K562 (cell line): Measurements from ENCODE around the gene CLSTN2. TPM values are rescaled to one million over a fixed set of nuclear protein-coding genes. Genes with fewer than 3 reads are reported as not detected.

ENCODE experiments used
- ATAC-seq: fragments of 200-7000 bp; cut with Tn5 transposase; 3 replicates; pipeline ENCODE4 v1.9.1; 2020; ENCODE audit warnings: moderate library complexity
- BruUV-seq: library from RNA; stranded (reverse); fragments of 400-500 nt; replicated peaks from 2 replicates; lab custom pipeline; 2021; lab: Mats Ljungman, UMichigan
- CTCF ChIA-PET: fragments of 300-600 bp; formaldehyde crosslinking; extraction: SDS; loops from one replicate; lab custom pipeline; 2021; ENCODE audit warnings: low intra/inter-chr PET ratio; lab: Yijun Ruan, JAX
- POLR2A ChIA-PET: fragments of 300-600, 350-650 bp; sonication (Branson Sonifier 250); formaldehyde crosslinking; extraction: SDS; loops from one replicate; lab custom pipeline; 2021; ENCODE audit warnings: antibody characterized with exemption, inconsistent platforms; lab: Yijun Ruan, JAX
- DNase-seq, 4 experiments: peaks; one replicate each; pipeline versions ENCODE4 v3.0.0 to v3.0.0-alpha.2; 2011 to 2018; ENCODE audit warnings: low spot score in 3 of 4, mixed read lengths in 3 of 4; ENCODE audit errors: extremely low read depth in 1 of 4
- FAIRE-seq: peaks from 2 replicates; lab custom pipeline; 2011; peaks lifted over from hg19 to GRCh38; lab: Jason Lieb, UNC
- H2AFZ ChIP-seq: 2 replicates; pipeline ENCODE4 v1.6.0; 2011; ENCODE audit warnings: low read depth, low read length, control low read depth, inconsistent platforms
- H3K27ac ChIP-seq: fragments of 200-600 bp; 3 replicates; pipeline ENCODE4 v1.8.0; 2011; ENCODE audit warnings: low read depth, mild to moderate bottlenecking, control low read depth, inconsistent platforms, low read length, moderate library complexity, mixed read lengths; ENCODE audit errors: extremely low read depth
- H3K27me3 ChIP-seq, 2 experiments: fragments of 300-600 bp in 1 of 2; 2 replicates in 1 of 2; 3 replicates in 1 of 2; pipeline versions ENCODE4 v1.6.0 to v1.8.0; 2011; ENCODE audit warnings: inconsistent platforms in 2 of 2, low read length in 2 of 2, mild to moderate bottlenecking in 1 of 2, mixed read lengths in 1 of 2, moderate library complexity in 1 of 2; ENCODE audit not compliant: control insufficient read depth in 2 of 2, insufficient read depth in 2 of 2
- H3K36me3 ChIP-seq: fragments of 300-600 bp; 3 replicates; pipeline ENCODE4 v1.8.0; 2011; ENCODE audit warnings: mild to moderate bottlenecking, low read length, inconsistent platforms; ENCODE audit not compliant: control insufficient read depth, insufficient read depth
- H3K4me1 ChIP-seq, 2 experiments: fragments of 200-600 bp in 1 of 2; replicated peaks in 1 of 2; 2 replicates in 1 of 2; 3 replicates in 1 of 2; pipeline versions ENCODE4 v1.5.1 to v1.8.0; 2011; ENCODE audit warnings: inconsistent platforms in 2 of 2, low read length in 2 of 2, mild to moderate bottlenecking in 1 of 2, mixed read lengths in 1 of 2, moderate library complexity in 1 of 2; ENCODE audit not compliant: control insufficient read depth in 2 of 2, insufficient read depth in 2 of 2
- H3K4me2 ChIP-seq: 2 replicates; pipeline ENCODE4 v1.6.1; 2011; ENCODE audit warnings: low read length, control low read depth, inconsistent platforms, mixed read lengths; ENCODE audit not compliant: insufficient read depth
- H3K4me3 ChIP-seq: fragments of 200-600 bp; sonication (generic), shearing (Covaris generic); 2 replicates; pipeline ENCODE4 v1.5.1; 2016; ENCODE audit warnings: control low read depth, inconsistent platforms
- H3K79me2 ChIP-seq: fragments of 200-600 bp; 3 replicates; pipeline ENCODE4 v1.8.0; 2011; ENCODE audit warnings: low read length, inconsistent platforms; ENCODE audit not compliant: control insufficient read depth, insufficient read depth
- H3K9ac ChIP-seq, 2 experiments: 2 replicates each; pipeline versions ENCODE4 v1.6.0 to v1.6.1; 2011; ENCODE audit warnings: low read depth in 2 of 2, low read length in 2 of 2, control low read depth in 1 of 2, inconsistent platforms in 1 of 2, mild to moderate bottlenecking in 1 of 2, mixed read lengths in 1 of 2; ENCODE audit not compliant: insufficient read depth in 1 of 2
- H3K9me1 ChIP-seq: one replicate; pipeline ENCODE4 v1.6.0; 2011; ENCODE audit warnings: inconsistent platforms, mild to moderate bottlenecking, low read length, moderate library complexity; ENCODE audit not compliant: control insufficient read depth, insufficient read depth
- H3K9me3 ChIP-seq: replicated peaks from 2 replicates; pipeline ENCODE4 v1.5.1; 2011; ENCODE audit warnings: low read depth, low read length, inconsistent platforms; ENCODE audit not compliant: control insufficient read depth, insufficient read depth
- H4K20me1 ChIP-seq: replicated peaks from 2 replicates; pipeline ENCODE4 v1.6.1; 2011; ENCODE audit warnings: low read length, inconsistent platforms, mixed read lengths; ENCODE audit not compliant: control insufficient read depth, insufficient read depth
- CHD1 ChIP-seq: fragments of 200-600 bp; sonication (generic); IDR thresholded peaks from one replicate; pipeline ENCODE4 v1.6.1; 2012; ENCODE audit warnings: mild to moderate bottlenecking, moderate library complexity, low read length, inconsistent platforms
- JUNB ChIP-seq: fragments of 450-650 bp; formaldehyde crosslinking; conservative IDR thresholded peaks from 2 replicates; pipeline ENCODE4 v1.4.0; 2020; ENCODE audit warnings: mild to moderate bottlenecking
- NFIC ChIP-seq: fragments of 450-650 bp; IDR thresholded peaks from 2 replicates; pipeline ENCODE4 v1.6.1; 2017; ENCODE audit warnings: mild to moderate bottlenecking, inconsistent platforms
- RBFOX2 ChIP-seq: fragments of 200-400 bp; formaldehyde crosslinking; IDR thresholded peaks from 2 replicates; pipeline ENCODE4 v1.6.1; 2017; ENCODE audit warnings: low read depth, mild to moderate bottlenecking, low read length, moderate library complexity
- ZNF699 ChIP-seq: fragments of 250-450 bp; sonication (Bioruptor Pico); IDR thresholded peaks from 2 replicates; pipeline ENCODE4 v1.8.0; 2021; ENCODE audit warnings: mild to moderate bottlenecking, moderate library complexity; ENCODE audit not compliant: insufficient replicate concordance
- WGBS: fragments of 100-300 bp; shearing (Covaris generic); methylation state at CpG from one replicate; pipeline ENCODE4 v1.1.6; 2016; ENCODE audit warnings: low coverage, mixed read lengths; ENCODE audit not compliant: insufficient coverage; ENCODE audit errors: missing lambda C conversion rate; 5-methylcytosine and 5-hydroxymethylcytosine counted together
- in situ Hi-C: fragments of 300-500 bp; cut with MboI; formaldehyde crosslinking; loops from 4 replicates; pipeline ENCODE4 v1.15.0; 2018; ENCODE audit warnings: inconsistent platforms, mixed read lengths
- intact Hi-C: fragments of 100-400 bp; cut with micrococcal nuclease; formaldehyde crosslinking; loops from 2 replicates; pipeline ENCODE4 v1.14.2; 2022
- polyA plus RNA-seq, 8 experiments: library from polyadenylated mRNA; depleted of rRNA in 4 of 8; stranded (reverse) in 5 of 8; unstranded in 3 of 8; fragments of >200 nt; fragmentation: Nextera tagmentation in 2 of 8; fragmentation: Illumina TruSeq in 1 of 8; extraction: Ambion mirVana in 2 of 8; extraction: Trizol in 1 of 8; gene quantifications; 2 replicates each; pipeline versions ENCODE4 v1.2.1 to v1.2.3, GENCODE V29; 2011 to 2014; ENCODE audit warnings: inconsistent platforms in 1 of 8, missing spikeins in 1 of 8
- total RNA-seq, 7 experiments: library from RNA; depleted of rRNA in 6 of 7; stranded (reverse); fragments of >200 nt in 6 of 7; fragmentation: Illumina TruSeq in 2 of 7; extraction: Trizol in 2 of 7; gene quantifications; 2 replicates each; pipeline versions ENCODE4 v1.2.1 to v1.2.3, GENCODE V29; 2011 to 2021; ENCODE audit warnings: low replicate concordance in 1 of 7
- TF ChIP-seq, protein P1 (sequence below): fragments of 250-450 bp; sonication (Bioruptor Pico); IDR thresholded peaks from 2 replicates; pipeline ENCODE4 v1.4.0; 2020; ENCODE audit warnings: mild to moderate bottlenecking, moderate library complexity, borderline replicate concordance
- TF ChIP-seq, protein P2 (sequence below): fragments of 200-600 bp; sonication (generic); IDR thresholded peaks from one replicate; pipeline ENCODE4 v1.6.1; 2012; ENCODE audit warnings: mild to moderate bottlenecking, low read depth, low read length, inconsistent platforms

The CLSTN2 gene
- total and polyA plus RNA-seq, 9 of the 15 experiments (the other 6 are each of a cell fraction or from before 2014, with no cell fraction given): 0.02 to 0.04 (median 0.04) TPM; not detected in 6

- TF ChIP-seq, protein P1, sequence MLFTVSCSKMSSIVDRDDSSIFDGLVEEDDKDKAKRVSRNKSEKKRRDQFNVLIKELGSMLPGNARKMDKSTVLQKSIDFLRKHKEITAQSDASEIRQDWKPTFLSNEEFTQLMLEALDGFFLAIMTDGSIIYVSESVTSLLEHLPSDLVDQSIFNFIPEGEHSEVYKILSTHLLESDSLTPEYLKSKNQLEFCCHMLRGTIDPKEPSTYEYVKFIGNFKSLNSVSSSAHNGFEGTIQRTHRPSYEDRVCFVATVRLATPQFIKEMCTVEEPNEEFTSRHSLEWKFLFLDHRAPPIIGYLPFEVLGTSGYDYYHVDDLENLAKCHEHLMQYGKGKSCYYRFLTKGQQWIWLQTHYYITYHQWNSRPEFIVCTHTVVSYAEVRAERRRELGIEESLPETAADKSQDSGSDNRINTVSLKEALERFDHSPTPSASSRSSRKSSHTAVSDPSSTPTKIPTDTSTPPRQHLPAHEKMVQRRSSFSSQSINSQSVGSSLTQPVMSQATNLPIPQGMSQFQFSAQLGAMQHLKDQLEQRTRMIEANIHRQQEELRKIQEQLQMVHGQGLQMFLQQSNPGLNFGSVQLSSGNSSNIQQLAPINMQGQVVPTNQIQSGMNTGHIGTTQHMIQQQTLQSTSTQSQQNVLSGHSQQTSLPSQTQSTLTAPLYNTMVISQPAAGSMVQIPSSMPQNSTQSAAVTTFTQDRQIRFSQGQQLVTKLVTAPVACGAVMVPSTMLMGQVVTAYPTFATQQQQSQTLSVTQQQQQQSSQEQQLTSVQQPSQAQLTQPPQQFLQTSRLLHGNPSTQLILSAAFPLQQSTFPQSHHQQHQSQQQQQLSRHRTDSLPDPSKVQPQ (CRISPR knock-in tag): no peak
- TF ChIP-seq JUNB (CRISPR knock-in tag) (no peak), NFIC (no peak), ZNF699 (no peak)
These were observed 243.5 kb downstream of the CLSTN2 start (continued) for GRCh38 chr3:140178482-140178881.

- Histone ChIP-seq H3K79me2 (no peaks in the 10 kb centered on the region), H3K4me3 (no peak overlapping the region), H3K36me3 (no peaks in the 10 kb centered on the region), H3K4me2 (no peak overlapping the region), H3K9ac (no peak overlapping the region), H3K27ac (no peak overlapping the region), H4K20me1 (no peaks in the 10 kb centered on the region), H3K27me3 (no peaks in the 10 kb centered on the region), H2AFZ (no peak overlapping the region), H3K4me1 (no peaks in the 10 kb centered on the region), H3K9me3 (no peaks in the 10 kb centered on the region), H3K9me1 (no peaks in the 10 kb centered on the region)
- ATAC-seq (no peak), DNase-seq (no peak), FAIRE-seq (no peak)
- BruUV-seq: no TSS peak
- in situ Hi-C loops (no loop called here), intact Hi-C loops (no loop called here)
- CTCF ChIA-PET: no interaction called here
- POLR2A ChIA-PET: no interaction called here
- 0% methylated on average over 1 of the region's 1 CpG for WGBS
- TF ChIP-seq, protein P2, sequence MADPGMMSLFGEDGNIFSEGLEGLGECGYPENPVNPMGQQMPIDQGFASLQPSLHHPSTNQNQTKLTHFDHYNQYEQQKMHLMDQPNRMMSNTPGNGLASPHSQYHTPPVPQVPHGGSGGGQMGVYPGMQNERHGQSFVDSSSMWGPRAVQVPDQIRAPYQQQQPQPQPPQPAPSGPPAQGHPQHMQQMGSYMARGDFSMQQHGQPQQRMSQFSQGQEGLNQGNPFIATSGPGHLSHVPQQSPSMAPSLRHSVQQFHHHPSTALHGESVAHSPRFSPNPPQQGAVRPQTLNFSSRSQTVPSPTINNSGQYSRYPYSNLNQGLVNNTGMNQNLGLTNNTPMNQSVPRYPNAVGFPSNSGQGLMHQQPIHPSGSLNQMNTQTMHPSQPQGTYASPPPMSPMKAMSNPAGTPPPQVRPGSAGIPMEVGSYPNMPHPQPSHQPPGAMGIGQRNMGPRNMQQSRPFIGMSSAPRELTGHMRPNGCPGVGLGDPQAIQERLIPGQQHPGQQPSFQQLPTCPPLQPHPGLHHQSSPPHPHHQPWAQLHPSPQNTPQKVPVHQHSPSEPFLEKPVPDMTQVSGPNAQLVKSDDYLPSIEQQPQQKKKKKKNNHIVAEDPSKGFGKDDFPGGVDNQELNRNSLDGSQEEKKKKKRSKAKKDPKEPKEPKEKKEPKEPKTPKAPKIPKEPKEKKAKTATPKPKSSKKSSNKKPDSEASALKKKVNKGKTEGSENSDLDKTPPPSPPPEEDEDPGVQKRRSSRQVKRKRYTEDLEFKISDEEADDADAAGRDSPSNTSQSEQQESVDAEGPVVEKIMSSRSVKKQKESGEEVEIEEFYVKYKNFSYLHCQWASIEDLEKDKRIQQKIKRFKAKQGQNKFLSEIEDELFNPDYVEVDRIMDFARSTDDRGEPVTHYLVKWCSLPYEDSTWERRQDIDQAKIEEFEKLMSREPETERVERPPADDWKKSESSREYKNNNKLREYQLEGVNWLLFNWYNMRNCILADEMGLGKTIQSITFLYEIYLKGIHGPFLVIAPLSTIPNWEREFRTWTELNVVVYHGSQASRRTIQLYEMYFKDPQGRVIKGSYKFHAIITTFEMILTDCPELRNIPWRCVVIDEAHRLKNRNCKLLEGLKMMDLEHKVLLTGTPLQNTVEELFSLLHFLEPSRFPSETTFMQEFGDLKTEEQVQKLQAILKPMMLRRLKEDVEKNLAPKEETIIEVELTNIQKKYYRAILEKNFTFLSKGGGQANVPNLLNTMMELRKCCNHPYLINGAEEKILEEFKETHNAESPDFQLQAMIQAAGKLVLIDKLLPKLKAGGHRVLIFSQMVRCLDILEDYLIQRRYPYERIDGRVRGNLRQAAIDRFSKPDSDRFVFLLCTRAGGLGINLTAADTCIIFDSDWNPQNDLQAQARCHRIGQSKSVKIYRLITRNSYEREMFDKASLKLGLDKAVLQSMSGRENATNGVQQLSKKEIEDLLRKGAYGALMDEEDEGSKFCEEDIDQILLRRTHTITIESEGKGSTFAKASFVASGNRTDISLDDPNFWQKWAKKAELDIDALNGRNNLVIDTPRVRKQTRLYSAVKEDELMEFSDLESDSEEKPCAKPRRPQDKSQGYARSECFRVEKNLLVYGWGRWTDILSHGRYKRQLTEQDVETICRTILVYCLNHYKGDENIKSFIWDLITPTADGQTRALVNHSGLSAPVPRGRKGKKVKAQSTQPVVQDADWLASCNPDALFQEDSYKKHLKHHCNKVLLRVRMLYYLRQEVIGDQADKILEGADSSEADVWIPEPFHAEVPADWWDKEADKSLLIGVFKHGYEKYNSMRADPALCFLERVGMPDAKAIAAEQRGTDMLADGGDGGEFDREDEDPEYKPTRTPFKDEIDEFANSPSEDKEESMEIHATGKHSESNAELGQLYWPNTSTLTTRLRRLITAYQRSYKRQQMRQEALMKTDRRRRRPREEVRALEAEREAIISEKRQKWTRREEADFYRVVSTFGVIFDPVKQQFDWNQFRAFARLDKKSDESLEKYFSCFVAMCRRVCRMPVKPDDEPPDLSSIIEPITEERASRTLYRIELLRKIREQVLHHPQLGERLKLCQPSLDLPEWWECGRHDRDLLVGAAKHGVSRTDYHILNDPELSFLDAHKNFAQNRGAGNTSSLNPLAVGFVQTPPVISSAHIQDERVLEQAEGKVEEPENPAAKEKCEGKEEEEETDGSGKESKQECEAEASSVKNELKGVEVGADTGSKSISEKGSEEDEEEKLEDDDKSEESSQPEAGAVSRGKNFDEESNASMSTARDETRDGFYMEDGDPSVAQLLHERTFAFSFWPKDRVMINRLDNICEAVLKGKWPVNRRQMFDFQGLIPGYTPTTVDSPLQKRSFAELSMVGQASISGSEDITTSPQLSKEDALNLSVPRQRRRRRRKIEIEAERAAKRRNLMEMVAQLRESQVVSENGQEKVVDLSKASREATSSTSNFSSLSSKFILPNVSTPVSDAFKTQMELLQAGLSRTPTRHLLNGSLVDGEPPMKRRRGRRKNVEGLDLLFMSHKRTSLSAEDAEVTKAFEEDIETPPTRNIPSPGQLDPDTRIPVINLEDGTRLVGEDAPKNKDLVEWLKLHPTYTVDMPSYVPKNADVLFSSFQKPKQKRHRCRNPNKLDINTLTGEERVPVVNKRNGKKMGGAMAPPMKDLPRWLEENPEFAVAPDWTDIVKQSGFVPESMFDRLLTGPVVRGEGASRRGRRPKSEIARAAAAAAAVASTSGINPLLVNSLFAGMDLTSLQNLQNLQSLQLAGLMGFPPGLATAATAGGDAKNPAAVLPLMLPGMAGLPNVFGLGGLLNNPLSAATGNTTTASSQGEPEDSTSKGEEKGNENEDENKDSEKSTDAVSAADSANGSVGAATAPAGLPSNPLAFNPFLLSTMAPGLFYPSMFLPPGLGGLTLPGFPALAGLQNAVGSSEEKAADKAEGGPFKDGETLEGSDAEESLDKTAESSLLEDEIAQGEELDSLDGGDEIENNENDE: no peak
- TF ChIP-seq CHD1 (no peak), RBFOX2 (no peak)
These were observed 245.6 kb downstream of the CLSTN2 start for GRCh38 chr3:140180603-140181002.
